Limb (tissue), 2 donors: ENCODE measurements around the gene KANSL1L.

Experiments
- DNase-seq, 2 donors: peaks; one replicate each; pipeline ENCODE4 v3.0.0-alpha.2; 2016; ENCODE audit errors: extremely low spot score in 2 of 2

KANSL1L gene

DNA sequence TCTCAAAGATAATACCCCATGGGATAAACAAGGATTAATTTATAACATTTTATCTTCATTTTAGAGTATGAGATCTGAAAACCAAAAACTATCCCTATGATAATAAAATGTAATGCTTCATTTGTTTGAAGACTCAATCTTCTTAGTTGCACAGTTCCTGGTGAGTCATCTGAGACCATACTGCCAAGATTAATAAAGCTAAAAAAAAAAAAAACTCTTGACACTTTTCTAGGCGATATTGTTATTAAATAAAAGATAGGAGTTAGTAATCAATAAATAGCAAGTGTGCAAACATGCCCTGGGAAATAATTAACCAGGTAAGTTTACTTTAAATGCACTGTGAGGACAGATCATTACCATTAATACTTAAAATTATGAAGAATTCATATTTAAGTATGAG is 84.9 kb downstream of the KANSL1L start:
- no peak for DNase-seq

DNA sequence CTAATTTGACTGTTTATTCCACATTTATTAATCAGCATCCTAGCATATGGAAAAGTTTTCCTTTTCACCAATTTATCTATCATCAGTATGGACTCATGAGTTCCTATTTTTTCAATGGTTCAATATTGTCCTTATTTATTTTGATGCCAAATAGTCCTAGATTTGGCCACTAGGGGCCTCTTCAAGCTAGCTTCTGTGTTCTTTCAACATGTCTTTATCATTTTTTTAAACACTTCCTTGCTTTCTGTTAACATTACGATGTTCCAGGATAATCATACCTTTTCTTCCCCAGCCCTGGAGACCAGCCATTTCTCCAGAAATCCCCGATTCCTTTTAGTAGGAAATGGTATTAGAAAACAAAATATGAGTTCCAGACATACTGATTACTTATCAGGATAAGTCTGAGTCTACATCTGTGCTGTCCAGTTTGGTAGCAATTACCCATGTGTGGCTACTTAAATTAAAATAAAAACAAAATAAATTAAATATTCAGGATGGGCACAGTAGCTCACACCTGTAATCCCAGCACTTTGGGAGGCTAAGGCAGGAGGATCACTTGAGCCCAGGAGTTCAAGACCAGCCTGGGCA is 98.2 kb downstream of the KANSL1L start:
- no peak for DNase-seq

- DNase-seq: no peak
Observed at GRCh38 chr2:210072493-210072892, 98.7 kb downstream of the KANSL1L start.

DNA sequence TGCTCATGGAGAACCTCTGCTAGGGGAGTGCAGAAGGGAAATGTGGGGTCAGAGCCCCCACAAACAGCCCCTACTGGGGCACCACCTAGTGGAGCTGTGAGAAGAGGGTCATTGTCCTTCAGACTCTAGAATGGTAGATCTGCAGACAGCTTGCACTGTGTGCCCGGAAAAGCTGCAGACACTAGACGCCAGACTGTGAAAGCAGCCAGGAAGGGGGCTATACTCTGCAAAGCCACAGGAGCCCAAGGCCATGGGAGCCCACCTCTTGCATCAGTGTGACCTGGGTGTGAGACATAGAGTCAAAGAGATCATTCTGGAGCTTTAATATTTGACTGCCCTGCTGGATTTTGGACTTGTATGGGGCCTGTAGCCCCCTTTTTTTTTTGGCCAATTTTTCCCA is 107.9 kb downstream of the KANSL1L start:
- DNase-seq: no peak

GRCh38 chr2:210055825-210056224 is 115.4 kb downstream of the KANSL1L start:
- no peak for DNase-seq

DNA sequence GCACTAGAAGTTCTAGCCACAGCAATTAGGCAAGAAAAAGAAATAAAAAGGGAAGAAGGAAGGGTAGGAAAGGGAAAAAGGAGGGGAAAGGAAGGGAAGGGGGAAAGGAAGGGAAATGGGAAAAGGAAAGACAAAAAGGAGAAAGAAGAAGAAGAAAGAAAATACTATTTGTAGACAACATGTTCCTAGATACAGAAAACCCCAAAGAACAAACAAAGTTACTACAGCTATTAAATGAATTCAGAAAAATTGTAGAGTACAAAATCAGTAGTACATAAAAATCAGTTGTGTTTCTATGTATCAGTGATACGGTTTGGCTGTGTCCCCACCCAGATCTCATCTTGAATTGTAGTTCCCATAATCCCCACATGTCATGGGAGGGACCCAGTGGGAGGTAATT is 116.5 kb downstream of the KANSL1L start:
- DNase-seq: no peak

GRCh38 chr2:210050885-210051284 is 120.3 kb downstream of the KANSL1L start:
- DNase-seq: no peak

GRCh38 chr2:210049831-210050230 is 121.4 kb downstream of the KANSL1L start:
- DNase-seq: peak in 1 of 2 donors; percentile 42

DNA sequence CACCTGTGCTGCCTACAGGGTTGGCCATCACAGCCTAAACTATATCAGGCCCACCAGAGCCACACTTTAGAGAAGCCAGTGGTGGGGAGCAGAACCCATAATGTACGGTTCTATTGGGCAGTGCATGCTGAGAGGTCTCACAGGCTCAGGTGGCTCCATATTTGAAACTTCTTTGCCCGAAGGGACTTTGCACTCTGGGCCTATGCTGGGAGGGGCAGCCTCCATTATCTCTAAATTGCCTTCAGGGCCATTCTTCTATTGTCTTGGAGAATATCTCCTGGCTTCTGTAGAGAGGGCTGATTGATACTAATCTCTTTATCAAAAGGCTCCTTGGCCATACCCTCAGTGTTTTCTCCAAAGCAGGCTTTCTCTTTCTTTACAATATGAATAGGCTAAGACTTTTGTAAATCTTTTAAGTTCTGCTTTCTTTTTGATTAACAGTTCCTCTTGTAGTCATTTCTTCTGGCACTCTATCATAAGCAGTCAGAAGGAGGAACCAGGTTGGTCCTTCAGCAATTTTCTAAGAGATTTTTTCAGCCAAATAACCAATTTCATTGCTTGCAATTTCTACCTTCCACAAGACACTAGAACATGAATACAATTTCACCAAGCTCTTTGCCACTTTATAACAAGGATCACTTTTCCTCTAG is 124.2 kb downstream of the KANSL1L start:
- no peak for DNase-seq

- DNase-seq: no peak
Observed at GRCh38 chr2:210038078-210038477, 133.1 kb downstream of the KANSL1L start.

DNA sequence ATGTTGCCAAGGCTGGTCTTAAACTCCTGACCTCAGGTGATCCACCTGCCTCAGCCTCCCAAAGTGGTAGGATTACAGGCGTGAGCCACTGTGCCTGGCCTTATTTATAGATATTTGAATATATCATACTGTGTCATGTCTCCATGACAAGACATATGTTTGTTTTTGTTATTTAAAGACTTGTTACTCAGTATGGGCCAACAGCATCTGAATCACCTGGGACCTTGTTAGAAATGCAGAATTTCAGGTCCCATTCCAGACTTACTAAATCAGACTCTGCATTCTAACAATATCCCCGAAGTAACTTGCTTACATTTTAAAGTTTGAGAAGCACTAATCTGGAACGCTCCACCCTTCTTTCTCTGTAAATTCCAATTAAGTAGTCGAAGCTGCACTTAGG is 135.5 kb downstream of the KANSL1L start:
- DNase-seq: no peak

- no peak for DNase-seq
Observed at GRCh38 chr2:210034087-210034683, 137.0 kb downstream of the KANSL1L start.

GRCh38 chr2:210028178-210028577 is 143.0 kb downstream of the KANSL1L start:
- no peak for DNase-seq

- no peak for DNase-seq
Observed at GRCh38 chr2:210027608-210028007, 143.6 kb downstream of the KANSL1L start.

- DNase-seq: no peak
Observed at GRCh38 chr2:210022824-210023223, 148.4 kb downstream of the KANSL1L start.

DNA sequence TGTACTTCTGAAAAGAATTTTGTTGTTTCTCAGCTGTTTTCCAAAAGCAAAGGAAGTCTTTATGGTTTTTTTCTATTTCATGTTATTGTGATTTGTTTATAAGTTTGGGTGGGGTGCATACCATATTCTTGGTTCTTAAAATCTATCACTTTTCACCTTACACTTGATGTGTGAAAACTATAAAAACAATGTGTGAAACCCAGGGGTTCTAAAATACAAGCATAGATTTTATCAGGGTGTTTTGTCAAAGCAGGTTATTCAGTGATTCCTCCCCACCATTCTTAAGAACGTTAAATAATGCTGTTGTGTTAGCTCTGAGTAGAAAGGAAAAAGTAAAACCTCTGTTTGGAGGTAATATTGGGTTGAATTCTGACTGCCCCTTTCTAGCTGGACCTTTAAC is 151.1 kb downstream of the KANSL1L start:
- DNase-seq: no peak

DNA sequence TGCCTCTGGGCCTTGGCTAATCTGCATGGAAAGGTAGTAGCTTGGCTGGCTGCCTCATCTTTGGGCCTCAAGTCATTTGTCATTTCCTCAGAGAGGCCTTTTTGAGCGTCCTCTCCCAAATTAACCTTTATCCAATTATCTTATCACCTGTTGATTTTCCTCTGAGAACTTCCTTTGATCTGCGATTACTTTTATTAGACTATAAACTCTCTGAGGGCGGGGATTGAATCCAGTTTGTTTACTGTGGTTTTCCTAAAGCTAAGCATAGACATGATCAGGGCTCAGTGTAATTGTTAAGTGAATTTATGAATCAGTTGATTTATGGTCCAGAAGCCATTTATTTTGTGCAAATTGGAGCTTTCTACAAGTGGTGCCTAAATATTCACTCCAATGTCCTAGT is 161.3 kb downstream of the KANSL1L start:
- DNase-seq: no peak

DNA sequence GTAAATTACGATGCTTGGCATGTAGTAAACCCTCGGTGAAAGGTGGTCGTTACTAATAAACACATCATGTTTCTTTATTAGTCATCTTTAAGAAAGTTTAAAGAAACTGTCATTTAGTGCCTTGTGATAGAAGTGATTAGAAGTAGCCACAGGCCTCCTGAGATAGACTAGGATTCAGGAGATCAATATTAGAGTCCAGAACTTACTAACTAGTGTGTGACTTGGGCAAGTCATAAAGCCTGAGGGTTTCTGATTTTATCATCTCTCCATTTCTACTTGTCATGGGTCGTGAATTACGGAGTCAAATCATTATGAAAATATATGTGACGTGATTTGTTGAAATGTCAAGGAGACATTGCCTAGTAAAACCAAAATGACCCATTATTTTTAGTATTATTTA is 162.1 kb downstream of the KANSL1L start:
- DNase-seq: no peak

DNA sequence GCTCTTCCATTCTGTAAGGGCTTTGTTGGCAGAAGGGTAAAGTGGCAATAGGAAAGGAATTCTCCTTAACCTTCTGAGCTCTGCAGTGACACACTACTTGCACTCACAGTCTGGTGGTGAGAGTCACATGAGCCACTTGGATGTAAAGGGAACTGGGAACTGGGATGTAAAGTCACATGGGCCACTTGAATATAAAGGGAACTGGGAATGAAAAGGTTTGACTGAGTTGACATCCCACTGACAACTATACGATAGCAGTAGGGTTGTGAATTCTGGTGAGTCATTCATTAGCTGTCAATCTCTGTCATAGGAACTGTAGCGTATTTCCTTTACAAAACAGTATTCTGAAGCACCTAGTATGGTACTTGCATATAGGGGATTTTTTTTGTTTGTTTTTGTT is 163.3 kb downstream of the KANSL1L start:
- no peak for DNase-seq

DNA sequence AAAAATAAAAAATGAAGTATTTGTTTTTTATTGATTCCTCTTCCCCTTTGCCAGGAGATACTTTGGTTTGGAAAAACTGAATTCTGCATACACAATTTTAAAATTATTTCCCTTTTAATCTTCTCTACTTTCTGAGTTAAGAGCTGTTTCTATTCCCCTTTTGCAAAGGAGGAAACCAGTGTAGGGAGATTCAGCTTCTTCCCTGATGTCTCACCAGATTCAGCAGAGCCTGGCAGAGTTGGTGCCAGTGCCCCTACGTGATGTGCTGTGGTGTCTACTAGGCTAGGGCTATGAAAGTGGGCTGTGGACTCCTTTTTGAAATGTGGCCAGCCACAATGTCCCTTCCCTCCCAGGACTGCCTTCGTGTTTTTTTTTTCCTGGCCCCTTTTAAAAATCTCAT is 166.3 kb downstream of the KANSL1L start:
- no peak for DNase-seq

DNA sequence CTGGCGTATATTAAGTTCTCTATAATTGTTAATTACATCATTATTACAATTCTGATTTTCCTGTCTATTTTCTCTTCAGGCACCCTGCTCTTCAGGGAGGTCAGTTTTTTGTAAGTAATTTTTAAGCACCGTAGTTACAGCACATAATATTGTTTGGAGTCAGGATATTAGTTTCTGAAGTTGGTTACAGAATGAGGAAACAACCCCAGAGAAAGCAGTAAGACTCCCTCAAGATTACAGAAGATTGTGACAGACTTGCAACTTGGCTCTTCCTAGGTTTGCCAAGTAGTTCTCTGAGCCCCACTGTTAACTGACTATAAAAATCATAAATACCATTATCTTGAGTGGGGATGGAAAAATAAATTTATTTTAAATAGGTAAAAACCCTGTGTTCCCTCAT is 167.8 kb downstream of the KANSL1L start:
- no peak for DNase-seq

DNA sequence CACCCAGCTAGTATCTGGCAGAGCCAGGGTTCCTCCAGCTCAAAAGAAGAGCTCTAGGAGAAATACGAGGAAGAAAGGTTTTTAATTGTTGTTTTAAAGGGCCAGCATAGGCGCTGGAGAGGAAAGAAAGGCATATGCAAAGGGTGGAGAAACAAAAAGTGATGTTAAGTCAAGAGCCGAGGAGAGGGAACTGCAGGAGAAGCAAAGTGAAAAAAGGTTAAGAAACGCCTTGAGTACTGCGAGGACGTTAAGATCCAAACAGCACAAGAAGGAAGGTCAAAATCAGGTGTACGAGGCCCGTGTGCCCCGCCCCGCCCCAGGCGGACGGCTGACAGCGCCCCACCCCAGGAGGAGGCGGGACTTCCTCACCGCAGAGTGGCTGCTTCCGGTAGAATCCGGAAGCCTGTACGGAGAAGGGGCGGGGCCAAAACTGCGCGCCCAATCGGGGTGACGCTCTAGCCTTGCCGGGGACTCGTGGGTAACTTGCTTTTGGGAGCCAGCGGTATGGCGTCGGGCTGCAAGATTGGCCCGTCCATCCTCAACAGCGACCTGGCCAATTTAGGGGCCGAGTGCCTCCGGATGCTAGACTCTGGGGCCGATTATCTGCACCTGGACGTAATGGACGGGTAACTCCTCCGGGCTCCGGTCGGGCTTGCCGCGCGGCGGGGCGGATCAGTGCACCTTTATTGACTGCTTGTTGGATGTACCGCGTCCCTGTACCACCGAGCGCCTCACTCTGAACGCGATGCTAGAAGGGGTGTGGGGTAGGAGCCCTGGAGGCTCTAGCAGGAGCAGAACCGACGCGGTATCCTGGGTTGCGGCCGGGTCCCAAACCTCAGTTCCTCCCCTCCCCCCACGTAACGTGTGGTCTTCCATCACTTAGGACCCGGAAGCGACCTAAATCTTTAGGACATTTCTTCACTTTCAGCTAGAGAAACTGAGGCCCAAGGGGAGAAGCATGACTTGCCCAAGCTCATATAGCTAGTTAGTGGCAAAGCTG is 168.8 kb downstream of the KANSL1L start, which contains the start of gene RPE:
RPE (plus strand) TSS at position 481 of the 1,000 bp plus-strand sequence; CDS start at position 505, 24 bp downstream.
- peak; percentile 95 to 97 for DNase-seq
